B cell (primary cell): ENCODE measurements around the gene ETFB. TPM values are rescaled to one million over a fixed set of nuclear protein-coding genes. Genes with fewer than 3 reads are reported as not detected.

Source experiments
- ATAC-seq: fragments of 200-7000 bp; cut with Tn5 transposase; one replicate; pipeline ENCODE4 v1.10.0; 2021; ENCODE audit warnings: low read depth, mild to moderate bottlenecking, moderate number of reproducible peaks, moderate library complexity
- CTCF ChIA-PET: fragments of 350-600 bp; sonication (Branson Sonifier 250); formaldehyde crosslinking; loops from one replicate; lab custom pipeline; 2021; ENCODE audit warnings: antibody characterized with exemption, inconsistent platforms; lab: Charles Lee
- POLR2A ChIA-PET: fragments of 350-600 bp; sonication (Branson Sonifier 250); formaldehyde crosslinking; loops from one replicate; lab custom pipeline; 2021; ENCODE audit warnings: antibody characterized with exemption; lab: Charles Lee
- DNase-seq: peaks from one replicate; pipeline ENCODE4 v3.0.0; 2013
- H2AFZ ChIP-seq: 2 replicates; pipeline ENCODE4 v1.6.1; 2012; ENCODE audit warnings: mild to moderate bottlenecking, low read depth, low read length; ENCODE audit not compliant: insufficient read depth, poor library complexity, severe bottlenecking
- H3K27ac ChIP-seq, 2 donors: 1 replicate in 1 of 2; 2 replicates in 1 of 2; pipeline ENCODE4 v1.5.1; 2012 to 2013; ENCODE audit warnings: low read length in 2 of 2, mild to moderate bottlenecking in 2 of 2, moderate library complexity in 1 of 2
- H3K27me3 ChIP-seq, 4 experiments: fragments of 200-600 bp in 1 of 4; sonication (generic) in 1 of 4; replicated peaks in 1 of 4; 1 replicate in 2 of 4; 2 replicates in 2 of 4; pipeline versions ENCODE4 v1.6.1 to v1.7.0; 2013 to 2016; ENCODE audit warnings: low read length in 3 of 4, mild to moderate bottlenecking in 2 of 4, mixed read lengths in 1 of 4, moderate library complexity in 1 of 4; ENCODE audit not compliant: insufficient read depth in 4 of 4, control insufficient read depth in 3 of 4; ENCODE audit errors: control extremely low read depth in 1 of 4
- H3K36me3 ChIP-seq, 2 experiments: replicated peaks in 1 of 2; 1 replicate in 1 of 2; 2 replicates in 1 of 2; pipeline versions ENCODE4 v1.6.1 to v1.7.1; 2013; ENCODE audit warnings: low read length in 1 of 2; ENCODE audit not compliant: insufficient read depth in 2 of 2, control insufficient read depth in 1 of 2; ENCODE audit errors: control extremely low read depth in 1 of 2, extremely low read depth in 1 of 2
- H3K4me1 ChIP-seq, 2 donors: fragments of 200-600 bp in 1 of 2; sonication (generic) in 1 of 2; 1 replicate in 1 of 2; 2 replicates in 1 of 2; pipeline versions ENCODE4 v1.5.1 to v1.6.1; 2013 to 2017; ENCODE audit warnings: low read length in 2 of 2; ENCODE audit not compliant: control insufficient read depth in 2 of 2, insufficient read depth in 2 of 2
- H3K4me2 ChIP-seq: replicated peaks from 2 replicates; pipeline ENCODE3; 2012; ENCODE audit warnings: mild to moderate bottlenecking, low read depth, low read length; ENCODE audit not compliant: poor library complexity, severe bottlenecking
- H3K4me3 ChIP-seq, 5 experiments: fragments of 200-600 bp in 1 of 5; sonication (generic) in 1 of 5; 1 replicate in 3 of 5; 2 replicates in 2 of 5; pipeline versions ENCODE4 v1.5.1 to v1.7.0; 2011 to 2016; ENCODE audit warnings: low read length in 4 of 5, mild to moderate bottlenecking in 4 of 5, low read depth in 2 of 5, control low read depth in 1 of 5, moderate library complexity in 1 of 5; ENCODE audit not compliant: insufficient read depth in 1 of 5; ENCODE audit errors: control extremely low read depth in 1 of 5, extremely low read depth in 1 of 5
- H3K79me2 ChIP-seq: fragments of 200-600 bp; sonication (generic); one replicate; pipeline ENCODE4 v1.6.0; 2016; ENCODE audit warnings: low read length; ENCODE audit not compliant: control insufficient read depth, insufficient read depth
- H3K9ac ChIP-seq: fragments of 200-600 bp; sonication (generic); 2 replicates; pipeline ENCODE4 v1.6.1; 2017; ENCODE audit warnings: mild to moderate bottlenecking, low read length, moderate library complexity
- H3K9me3 ChIP-seq, 3 donors: one replicate each; pipeline versions ENCODE4 v1.6.1 to v1.7.1; 2013; ENCODE audit warnings: low read length in 2 of 3; ENCODE audit not compliant: control insufficient read depth in 2 of 3, insufficient read depth in 1 of 3; ENCODE audit errors: control extremely low read depth in 1 of 3
- H4K20me1 ChIP-seq: 2 replicates; pipeline ENCODE4 v1.6.0; 2012; ENCODE audit warnings: mild to moderate bottlenecking, low read length; ENCODE audit not compliant: insufficient read depth, control insufficient read depth, poor library complexity, severe bottlenecking
- H3K27ac Mint-ChIP-seq: one replicate; pipeline ENCODE4 v1.8.0; 2021; ENCODE audit warnings: mixed read lengths
- H3K27me3 Mint-ChIP-seq: one replicate; pipeline ENCODE4 v1.8.0; 2021; ENCODE audit warnings: mixed read lengths
- H3K4me1 Mint-ChIP-seq: one replicate; pipeline ENCODE4 v1.8.0; 2021; ENCODE audit warnings: mixed read lengths
- H3K4me3 Mint-ChIP-seq: one replicate; pipeline ENCODE4 v1.8.0; 2021; ENCODE audit warnings: mixed read lengths
- H3K9me3 Mint-ChIP-seq: one replicate; pipeline ENCODE4 v1.8.0; 2022; ENCODE audit warnings: mixed read lengths; ENCODE audit not compliant: insufficient read depth
- EZH2 ChIP-seq: IDR thresholded peaks from 2 replicates; pipeline ENCODE4 v1.6.1; 2012; ENCODE audit warnings: borderline replicate concordance, low read depth, mild to moderate bottlenecking, moderate library complexity, low read length; ENCODE audit not compliant: insufficient read depth, poor library complexity, severe bottlenecking
- WGBS: methylation state at CpG from one replicate; pipeline ENCODE4 v1.1.5; 2013; ENCODE audit warnings: missing lambda C conversion rate; ENCODE audit not compliant: insufficient coverage; 5-methylcytosine and 5-hydroxymethylcytosine counted together
- intact Hi-C: fragments of 100-400 bp; cut with micrococcal nuclease; formaldehyde crosslinking; loops from one replicate; pipeline ENCODE4 v1.10.0; 2022
- polyA plus RNA-seq: library from polyadenylated mRNA; depleted of rRNA; stranded (reverse); fragments of >200 nt; gene quantifications from 2 replicates; pipeline ENCODE4 v1.2.3, GENCODE V29; 2012
- total RNA-seq, 2 donors: library from RNA; stranded (reverse); fragments of 120-200 nt in 1 of 2; gene quantifications; 1 replicate in 1 of 2; 2 replicates in 1 of 2; pipeline versions ENCODE4 v1.2.3 to v1.2.4, GENCODE V29; 2013 to 2022
- TF ChIP-seq, protein P1 (sequence below): fragments of 200-600 bp; IDR thresholded peaks from one replicate; pipeline ENCODE4 v1.8.0; 2022; ENCODE audit warnings: antibody characterized with exemption, mild to moderate bottlenecking

ETFB gene
- total and polyA plus RNA-seq, 2 donors (not counting 1 experiment from before 2014, with no cell fraction given) = 33.3 to 76.5 TPM

GRCh38 chr19:51331716-51332115 is 34.5 kb downstream of the ETFB start:
- H3K27me3 ChIP-seq = peaks cover 0 to 41% (median 19%) of the 10 kb centered on the region in 4 experiments
- no peak overlapping the region for H3K9ac ChIP-seq
- Mint-ChIP-seq H3K9me3 (peaks cover 4% of the 10 kb centered on the region), H3K27me3 (peaks cover 32% of the 10 kb centered on the region), H3K4me3 (no peak overlapping the region), H3K4me1 (peaks cover 8% of the 10 kb centered on the region), H3K27ac (no peak overlapping the region)
- no peak for DNase-seq
- intact Hi-C loops = no loop called here
- no peak for TF ChIP-seq EZH2
- TF ChIP-seq, protein P1, sequence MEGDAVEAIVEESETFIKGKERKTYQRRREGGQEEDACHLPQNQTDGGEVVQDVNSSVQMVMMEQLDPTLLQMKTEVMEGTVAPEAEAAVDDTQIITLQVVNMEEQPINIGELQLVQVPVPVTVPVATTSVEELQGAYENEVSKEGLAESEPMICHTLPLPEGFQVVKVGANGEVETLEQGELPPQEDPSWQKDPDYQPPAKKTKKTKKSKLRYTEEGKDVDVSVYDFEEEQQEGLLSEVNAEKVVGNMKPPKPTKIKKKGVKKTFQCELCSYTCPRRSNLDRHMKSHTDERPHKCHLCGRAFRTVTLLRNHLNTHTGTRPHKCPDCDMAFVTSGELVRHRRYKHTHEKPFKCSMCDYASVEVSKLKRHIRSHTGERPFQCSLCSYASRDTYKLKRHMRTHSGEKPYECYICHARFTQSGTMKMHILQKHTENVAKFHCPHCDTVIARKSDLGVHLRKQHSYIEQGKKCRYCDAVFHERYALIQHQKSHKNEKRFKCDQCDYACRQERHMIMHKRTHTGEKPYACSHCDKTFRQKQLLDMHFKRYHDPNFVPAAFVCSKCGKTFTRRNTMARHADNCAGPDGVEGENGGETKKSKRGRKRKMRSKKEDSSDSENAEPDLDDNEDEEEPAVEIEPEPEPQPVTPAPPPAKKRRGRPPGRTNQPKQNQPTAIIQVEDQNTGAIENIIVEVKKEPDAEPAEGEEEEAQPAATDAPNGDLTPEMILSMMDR = no peak
- no peak overlapping the region for H3K4me2 ChIP-seq
- no peaks in the 10 kb centered on the region for H3K79me2 ChIP-seq
- H4K20me1 ChIP-seq = no peaks in the 10 kb centered on the region
- ChIA-PET CTCF (interaction anchor here (1.0 kb wide), 1 partner anchor 142 kb away, joined by 3 read pairs; no protein-coding TSS in a partner anchor), POLR2A (no interaction called here)
- peaks cover 0 to 30% (median 3%) of the 10 kb centered on the region in 3 donors for H3K9me3 ChIP-seq
- WGBS = 96% methylated on average over 5 of the region's 6 CpGs
- H3K27ac ChIP-seq = no peak overlapping the region
- H3K4me3 ChIP-seq = no peak overlapping the region
- no peak for ATAC-seq
- H3K4me1 ChIP-seq = peaks cover 12 to 18% of the 10 kb centered on the region in 2 donors
- H2AFZ ChIP-seq = no peak overlapping the region
- H3K36me3 ChIP-seq = no peaks in the 10 kb centered on the region

DNA sequence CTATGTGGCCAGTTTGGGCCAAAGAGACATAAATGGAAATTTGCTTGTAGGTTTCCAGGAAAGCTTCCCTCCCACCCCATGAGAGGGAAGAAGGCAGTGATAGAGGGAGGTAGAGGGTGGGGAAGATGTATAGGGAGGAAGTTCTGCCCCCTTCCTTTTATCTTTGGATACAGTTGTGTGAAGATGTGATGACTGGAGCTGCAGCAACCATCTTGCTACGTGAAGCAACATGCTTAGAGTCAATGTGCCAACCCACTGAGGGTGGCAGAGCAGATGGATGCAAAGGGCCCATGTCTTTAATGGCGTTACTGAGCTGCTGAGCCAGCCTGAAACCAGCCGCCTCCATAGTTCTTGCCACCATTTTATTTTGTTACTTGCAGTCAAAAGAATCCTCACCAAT is 35.0 kb downstream of the ETFB start:
- CTCF ChIA-PET = interaction anchor here (1.0 kb wide), 1 partner anchor 142 kb away, joined by 3 read pairs; no protein-coding TSS in a partner anchor
- Mint-ChIP-seq H3K4me1 (peaks cover 8% of the 10 kb centered on the region), H3K4me3 (no peak overlapping the region), H3K9me3 (peaks cover 4% of the 10 kb centered on the region), H3K27me3 (peaks cover 34% of the 10 kb centered on the region), H3K27ac (no peak overlapping the region)
- TF ChIP-seq EZH2 = no peak
- TF ChIP-seq, protein P1 = no peak
- Histone ChIP-seq H3K9ac (no peak overlapping the region), H3K4me3 (no peak overlapping the region), H3K4me2 (no peak overlapping the region), H3K9me3 (peaks cover 0 to 32% (median 3%) of the 10 kb centered on the region in 3 donors), H3K27ac (no peak overlapping the region), H3K4me1 (peaks cover 12 to 20% of the 10 kb centered on the region in 2 donors), H2AFZ (no peak overlapping the region), H4K20me1 (no peaks in the 10 kb centered on the region), H3K36me3 (no peaks in the 10 kb centered on the region), H3K27me3 (peaks cover 0 to 45% (median 22%) of the 10 kb centered on the region in 4 experiments), H3K79me2 (no peaks in the 10 kb centered on the region)
- ATAC-seq (no peak), DNase-seq (no peak)
- intact Hi-C loops = no loop called here
- WGBS = 59% methylated on average over 3 of the region's 3 CpGs
- POLR2A ChIA-PET = no interaction called here
